Endothelial cell of umbilical vein (primary cell): Measurements from ENCODE around the gene NMRK2. TPM values are rescaled to one million over a fixed set of nuclear protein-coding genes. Genes with fewer than 3 reads are reported as not detected.
"Not testable (repeated sequence)": the region's sequence is repeated elsewhere in the genome, so short reads cannot be mapped to it uniquely, and the experiment has no call there.

Source experiments
- BruUV-seq: library from RNA; stranded (reverse); fragments of 400-500 nt; replicated peaks from 2 replicates; lab custom pipeline; 2021; lab: Mats Ljungman, UMichigan
- CTCF ChIA-PET: fragments of 300-600, 350-600 bp; sonication (Branson Sonifier 250); formaldehyde crosslinking; loops from one replicate; lab custom pipeline; 2021; ENCODE audit warnings: antibody characterized with exemption, inconsistent platforms; lab: Charles Lee
- POLR2A ChIA-PET: fragments of 300-600, 350-600 bp; sonication (Branson Sonifier 250); formaldehyde crosslinking; loops from one replicate; lab custom pipeline; 2021; ENCODE audit warnings: antibody characterized with exemption, inconsistent platforms; lab: Charles Lee
- DNase-seq: peaks from one replicate; pipeline ENCODE4 v3.0.0-alpha.2; 2011; ENCODE audit warnings: low read depth, low spot score
- FAIRE-seq: peaks from 2 replicates; lab custom pipeline; 2011; peaks lifted over from hg19 to GRCh38; lab: Jason Lieb, UNC
- H2AFZ ChIP-seq: 2 replicates; pipeline ENCODE4 v1.6.0; 2012; ENCODE audit warnings: low read depth, low read length, control low read depth, inconsistent platforms
- H3K27ac ChIP-seq: 2 replicates; pipeline ENCODE4 v1.5.1; 2011; ENCODE audit warnings: low read depth, mild to moderate bottlenecking, control low read depth, low read length, moderate library complexity; ENCODE audit not compliant: insufficient read depth
- H3K27me3 ChIP-seq, 2 experiments: 2 replicates each; pipeline versions ENCODE4 v1.6.0 to v1.6.1; 2011; ENCODE audit warnings: low read length in 2 of 2, mixed read lengths in 1 of 2; ENCODE audit not compliant: control insufficient read depth in 2 of 2, insufficient read depth in 2 of 2
- H3K36me3 ChIP-seq, 2 experiments: 2 replicates in 1 of 2; 3 replicates in 1 of 2; pipeline ENCODE4 v1.5.1; 2011; ENCODE audit warnings: low read length in 2 of 2, mild to moderate bottlenecking in 1 of 2, moderate library complexity in 1 of 2; ENCODE audit not compliant: control insufficient read depth in 2 of 2, insufficient read depth in 2 of 2; ENCODE audit errors: extremely low read depth in 1 of 2
- H3K4me1 ChIP-seq: 3 replicates; pipeline ENCODE4 v1.5.1; 2011; ENCODE audit warnings: mild to moderate bottlenecking, low read length; ENCODE audit not compliant: control insufficient read depth, insufficient read depth; ENCODE audit errors: extremely low read depth
- H3K4me2 ChIP-seq: 2 replicates; pipeline ENCODE4 v1.6.1; 2011; ENCODE audit warnings: low read length, control low read depth, mixed read lengths; ENCODE audit not compliant: insufficient read depth
- H3K4me3 ChIP-seq, 3 experiments: fragments of 200-600 bp in 1 of 3; sonication (generic), shearing (Covaris generic) in 1 of 3; replicated peaks in 1 of 3; 2 replicates each; pipeline ENCODE4 v1.5.1; 2011 to 2016; ENCODE audit warnings: control low read depth in 3 of 3, low read length in 3 of 3, mild to moderate bottlenecking in 2 of 3, inconsistent platforms in 1 of 3, low read depth in 1 of 3, moderate library complexity in 1 of 3; ENCODE audit not compliant: insufficient read depth in 1 of 3
- H3K79me2 ChIP-seq: 2 replicates; pipeline ENCODE4 v1.6.0; 2012; ENCODE audit warnings: low read length, inconsistent platforms; ENCODE audit not compliant: control insufficient read depth, insufficient read depth
- H3K9ac ChIP-seq: replicated peaks from 2 replicates; pipeline ENCODE3; 2011; ENCODE audit warnings: low read length, control low read depth; ENCODE audit not compliant: insufficient read depth; ENCODE audit errors: extremely low read depth
- H3K9me1 ChIP-seq: replicated peaks from 3 replicates; pipeline ENCODE4 v1.6.0; 2011; ENCODE audit warnings: mild to moderate bottlenecking, low read length; ENCODE audit not compliant: control insufficient read depth, insufficient read depth; ENCODE audit errors: extremely low read depth
- H3K9me3 ChIP-seq: replicated peaks from 2 replicates; pipeline ENCODE4 v1.5.1; 2012; ENCODE audit warnings: low read length, inconsistent platforms; ENCODE audit not compliant: control insufficient read depth, insufficient read depth
- H4K20me1 ChIP-seq: replicated peaks from 2 replicates; pipeline ENCODE3; 2011; ENCODE audit warnings: mild to moderate bottlenecking, low read length; ENCODE audit not compliant: control insufficient read depth, insufficient read depth; ENCODE audit errors: extremely low read depth
- EZH2 ChIP-seq: IDR thresholded peaks from 2 replicates; pipeline ENCODE4 v1.6.1; 2012; ENCODE audit warnings: borderline replicate concordance, low read depth, mild to moderate bottlenecking, moderate library complexity, low read length, inconsistent platforms; ENCODE audit not compliant: severe bottlenecking
- FOS ChIP-seq: IDR thresholded peaks from 2 replicates; pipeline ENCODE4 v1.6.1; 2011; ENCODE audit warnings: mild to moderate bottlenecking, low read length, moderate library complexity, borderline replicate concordance; ENCODE audit not compliant: insufficient read depth
- GATA2 ChIP-seq: IDR thresholded peaks from 2 replicates; pipeline ENCODE4 v1.7.0; 2011; ENCODE audit warnings: low read depth, mild to moderate bottlenecking, moderate library complexity, mixed read lengths, low read length; ENCODE audit not compliant: insufficient read length, insufficient read depth
- JUN ChIP-seq: IDR thresholded peaks from 2 replicates; pipeline ENCODE4 v1.6.1; 2011; ENCODE audit warnings: borderline replicate concordance, low read depth; ENCODE audit not compliant: insufficient read length, insufficient read depth
- MAX ChIP-seq: IDR thresholded peaks from 2 replicates; pipeline ENCODE4 v1.6.1; 2011; ENCODE audit not compliant: insufficient read depth, insufficient read length
- MYC ChIP-seq: IDR thresholded peaks from one replicate; pipeline ENCODE4 v1.6.1; 2011; ENCODE audit warnings: mild to moderate bottlenecking, low read depth, low read length
- POLR2A ChIP-seq: IDR thresholded peaks from 2 replicates; pipeline ENCODE4 v1.6.1; 2012; ENCODE audit warnings: low read depth, mild to moderate bottlenecking, control low read depth, low read length
- POLR2AphosphoS5 ChIP-seq: IDR thresholded peaks from 2 replicates; pipeline ENCODE4 v1.6.1; 2012; ENCODE audit warnings: low read depth, mild to moderate bottlenecking, control low read depth, low read length, moderate library complexity; ENCODE audit not compliant: insufficient read depth
- dilution Hi-C: fragments of 300-500 bp; cut with MboI; formaldehyde crosslinking; loops from one replicate; pipeline ENCODE4 v1.15.0; 2019; ENCODE audit warnings: low sequenced_read_pairs; ENCODE audit not compliant: extremely low pct_ligation_motif_present
- intact Hi-C: fragments of 100-400 bp; cut with micrococcal nuclease; formaldehyde crosslinking; loops from one replicate; pipeline ENCODE4 v1.10.0; 2022
- polyA plus RNA-seq, 4 experiments: library from polyadenylated mRNA; depleted of rRNA in 3 of 4; stranded (reverse) in 3 of 4; unstranded in 1 of 4; fragments of >200 nt; gene quantifications; 2 replicates each; pipeline versions ENCODE4 v1.2.1 to v1.2.3, GENCODE V29; 2011 to 2012; ENCODE audit warnings: missing spikeins in 1 of 4
- total RNA-seq: library from RNA; stranded (reverse); gene quantifications from 2 replicates; pipeline ENCODE4 v1.2.3, GENCODE V29; 2021
- TF ChIP-seq, protein P1 (sequence below), 2 donors: IDR thresholded peaks; 1 replicate in 1 of 2; 2 replicates in 1 of 2; pipeline ENCODE4 v1.5.1; 2011; ENCODE audit warnings: low read length in 2 of 2, mild to moderate bottlenecking in 2 of 2, moderate library complexity in 2 of 2, control low read depth in 1 of 2, inconsistent platforms in 1 of 2, low read depth in 1 of 2; ENCODE audit not compliant: insufficient read depth in 1 of 2; ENCODE audit errors: extremely low read depth in 1 of 2

The NMRK2 gene
- total and polyA plus RNA-seq, 2 donors (not counting 3 experiments of a cell fraction or from before 2014, with no cell fraction given): not detected

DNA sequence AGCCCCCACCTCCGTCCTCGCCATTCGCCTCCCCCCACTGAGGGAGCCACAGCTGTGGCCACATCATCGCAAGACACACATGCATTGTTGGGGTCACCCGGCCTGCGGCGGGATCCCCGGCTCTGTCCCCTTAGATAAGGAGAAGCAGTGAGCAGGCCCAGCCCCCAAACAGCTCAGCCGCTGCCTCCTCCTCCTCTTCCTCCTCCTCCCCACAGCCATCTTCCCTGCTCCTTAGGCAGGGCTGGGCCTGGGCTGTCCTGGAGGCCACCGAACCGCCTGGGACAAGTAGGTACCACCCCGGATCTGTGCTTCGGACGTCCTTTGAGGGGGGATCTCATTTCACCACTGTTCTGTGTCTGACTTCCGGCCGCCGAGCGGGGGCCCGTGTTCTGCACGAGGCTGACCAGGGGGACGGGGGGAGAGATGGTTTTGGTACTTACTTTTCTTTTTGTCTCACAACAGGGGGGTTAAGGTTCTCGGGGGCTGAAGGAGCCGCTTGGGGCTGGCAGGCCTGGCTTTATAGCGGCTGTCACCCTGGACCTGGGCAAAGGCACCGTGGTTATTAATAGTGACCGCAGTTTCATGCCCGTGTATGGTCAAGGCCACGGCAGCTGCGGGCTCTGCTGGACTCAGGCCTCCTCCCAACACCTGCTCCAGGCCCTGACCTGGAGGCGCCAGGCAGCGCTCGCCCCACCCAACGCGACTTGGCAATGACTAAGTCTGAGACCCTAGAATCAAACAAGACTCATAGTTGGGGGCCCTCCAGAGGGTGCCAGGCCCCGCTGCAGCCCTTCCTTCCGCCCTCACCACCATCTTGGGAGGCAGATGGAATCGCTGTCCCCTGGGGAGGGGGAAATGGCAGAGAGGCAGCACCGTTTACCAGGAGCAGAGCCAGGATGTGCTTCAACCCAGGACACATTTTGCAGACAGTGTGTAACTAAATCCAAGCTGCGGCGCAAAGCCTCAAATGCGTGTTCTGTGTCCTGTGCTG, 18.3 kb downstream of the NMRK2 start:
- H3K4me3 ChIP-seq: no peak overlapping the region
- H4K20me1 ChIP-seq: no peaks in the 10 kb centered on the region
- H3K9me1 ChIP-seq: no peaks in the 10 kb centered on the region
- no peaks in the 10 kb centered on the region for H3K27me3 ChIP-seq
- no peaks in the 10 kb centered on the region for H3K9me3 ChIP-seq
- ChIA-PET CTCF (interaction anchor here (1.6 kb wide), 1 partner anchor 9 kb away, joined by 3 read pairs; no protein-coding TSS in a partner anchor), POLR2A (no interaction called here)
- DNase-seq (no peak), FAIRE-seq (no peak)
- no peak overlapping the region for H3K4me2 ChIP-seq
- H3K27ac ChIP-seq: no peak overlapping the region
- dilution Hi-C loops: no loop called here
- H2AFZ ChIP-seq: no peak overlapping the region
- no peaks in the 10 kb centered on the region for H3K4me1 ChIP-seq
- peaks cover 0 to 2% of the 10 kb centered on the region in 2 experiments for H3K36me3 ChIP-seq
- intact Hi-C loops: no loop called here
- TF ChIP-seq POLR2AphosphoS5 (no peak), GATA2 (no peak), JUN (no peak), MAX (no peak), FOS (no peak), EZH2 (no peak), POLR2A (no peak), MYC (no peak)
- TF ChIP-seq, protein P1, sequence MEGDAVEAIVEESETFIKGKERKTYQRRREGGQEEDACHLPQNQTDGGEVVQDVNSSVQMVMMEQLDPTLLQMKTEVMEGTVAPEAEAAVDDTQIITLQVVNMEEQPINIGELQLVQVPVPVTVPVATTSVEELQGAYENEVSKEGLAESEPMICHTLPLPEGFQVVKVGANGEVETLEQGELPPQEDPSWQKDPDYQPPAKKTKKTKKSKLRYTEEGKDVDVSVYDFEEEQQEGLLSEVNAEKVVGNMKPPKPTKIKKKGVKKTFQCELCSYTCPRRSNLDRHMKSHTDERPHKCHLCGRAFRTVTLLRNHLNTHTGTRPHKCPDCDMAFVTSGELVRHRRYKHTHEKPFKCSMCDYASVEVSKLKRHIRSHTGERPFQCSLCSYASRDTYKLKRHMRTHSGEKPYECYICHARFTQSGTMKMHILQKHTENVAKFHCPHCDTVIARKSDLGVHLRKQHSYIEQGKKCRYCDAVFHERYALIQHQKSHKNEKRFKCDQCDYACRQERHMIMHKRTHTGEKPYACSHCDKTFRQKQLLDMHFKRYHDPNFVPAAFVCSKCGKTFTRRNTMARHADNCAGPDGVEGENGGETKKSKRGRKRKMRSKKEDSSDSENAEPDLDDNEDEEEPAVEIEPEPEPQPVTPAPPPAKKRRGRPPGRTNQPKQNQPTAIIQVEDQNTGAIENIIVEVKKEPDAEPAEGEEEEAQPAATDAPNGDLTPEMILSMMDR (IDR thresholded peaks at IDR 0.05; ENCODE audit: extremely low read depth in 1 of 2, insufficient read depth in 1 of 2, low read depth in 1 of 2, low read length in 2 of 2): no peak
- H3K9ac ChIP-seq: no peak overlapping the region
- H3K79me2 ChIP-seq: no peaks in the 10 kb centered on the region
- BruUV-seq: no TSS peak

DNA sequence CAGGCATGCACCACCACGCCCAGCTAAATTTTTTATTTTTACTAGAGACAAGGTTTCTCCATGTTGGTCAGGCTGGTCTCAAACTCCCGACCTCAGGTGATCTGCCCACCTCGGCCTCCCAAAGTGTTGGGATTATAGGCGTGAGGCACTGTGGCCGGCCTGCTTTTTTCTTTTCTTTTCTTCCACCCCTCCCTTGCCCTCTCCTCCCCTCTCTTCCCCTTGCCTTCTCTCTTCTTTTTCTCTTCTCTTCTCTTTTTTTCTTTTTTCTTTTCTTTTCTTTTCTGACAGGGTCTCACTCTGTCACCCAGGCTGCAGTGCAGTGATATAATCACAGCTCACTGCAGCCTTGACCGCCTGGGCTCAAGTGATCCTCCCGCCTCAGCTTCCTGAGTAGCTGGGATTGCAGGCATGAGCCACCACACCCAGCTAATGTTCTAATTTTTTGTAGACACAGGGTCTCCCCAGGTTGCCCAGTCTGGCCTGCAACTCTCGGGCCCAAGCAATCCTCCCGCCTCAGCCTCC, 19.9 kb downstream of the NMRK2 start:
- not testable (repeated sequence) for BruUV-seq
- CTCF ChIA-PET: interaction anchor here (1.5 to 1.6 kb wide), 2 partner anchors 11 to 17 kb away, joined by 3 to 6 read pairs; no protein-coding TSS in a partner anchor

More for the DNA sequence above, 19.9 kb downstream of the NMRK2 start:
- intact Hi-C loops, H3K9ac ChIP-seq, H2AFZ ChIP-seq, H3K79me2 ChIP-seq, H3K4me2 ChIP-seq, H3K9me3 ChIP-seq, H3K9me1 ChIP-seq, H3K36me3 ChIP-seq, H3K4me3 ChIP-seq, H4K20me1 ChIP-seq, dilution Hi-C loops, POLR2A ChIA-PET, H3K27ac ChIP-seq, H3K27me3 ChIP-seq, DNase-seq, H3K4me1 ChIP-seq, FAIRE-seq: not testable (repeated sequence)
